Keratinocyte (primary cell): Measurements from ENCODE around the gene METTL1. TPM values are rescaled to one million over a fixed set of nuclear protein-coding genes. Genes with fewer than 3 reads are reported as not detected.

Experiments used
- DNase-seq: peaks from one replicate; pipeline ENCODE4 v3.0.0-alpha.2; 2011; ENCODE audit warnings: low read depth, missing footprints, low spot score
- FAIRE-seq: peaks from 2 replicates; lab custom pipeline; 2011; peaks lifted over from hg19 to GRCh38; lab: Jason Lieb, UNC
- H2AFZ ChIP-seq: 2 replicates; pipeline ENCODE4 v1.6.0; 2012; ENCODE audit warnings: low read length, control low read depth, inconsistent platforms; ENCODE audit not compliant: control insufficient read depth
- H3K27ac ChIP-seq: 2 replicates; pipeline ENCODE4 v1.5.1; 2011; ENCODE audit warnings: low read length; ENCODE audit not compliant: control insufficient read depth, insufficient read depth
- H3K27me3 ChIP-seq: 3 replicates; pipeline ENCODE4 v1.6.0; 2011; ENCODE audit warnings: low read length; ENCODE audit not compliant: control insufficient read depth, insufficient read depth; ENCODE audit errors: extremely low read depth
- H3K36me3 ChIP-seq, 2 experiments: 2 replicates in 1 of 2; 3 replicates in 1 of 2; pipeline ENCODE4 v1.5.1; 2011; ENCODE audit warnings: low read length in 2 of 2, mild to moderate bottlenecking in 1 of 2; ENCODE audit not compliant: control insufficient read depth in 2 of 2, insufficient read depth in 2 of 2; ENCODE audit errors: extremely low read depth in 1 of 2
- H3K4me1 ChIP-seq: 3 replicates; pipeline ENCODE4 v1.5.1; 2011; ENCODE audit warnings: low read length; ENCODE audit not compliant: control insufficient read depth, insufficient read depth; ENCODE audit errors: extremely low read depth
- H3K4me2 ChIP-seq: 3 replicates; pipeline ENCODE4 v1.6.0; 2011; ENCODE audit warnings: low read depth, low read length; ENCODE audit not compliant: control insufficient read depth, insufficient read depth; ENCODE audit errors: extremely low read depth
- H3K4me3 ChIP-seq, 3 experiments: fragments of 200-600 bp in 1 of 3; sonication (generic) in 1 of 3; 2 replicates in 2 of 3; 3 replicates in 1 of 3; pipeline ENCODE4 v1.5.1; 2011 to 2016; ENCODE audit warnings: low read length in 3 of 3, mild to moderate bottlenecking in 3 of 3, control low read depth in 2 of 3, inconsistent platforms in 1 of 3, low read depth in 1 of 3, mixed read lengths in 1 of 3, mixed run types in 1 of 3, moderate library complexity in 1 of 3; ENCODE audit not compliant: control insufficient read depth in 2 of 3, insufficient read depth in 2 of 3; ENCODE audit errors: extremely low read depth in 1 of 3
- H3K79me2 ChIP-seq: 2 replicates; pipeline ENCODE4 v1.6.0; 2012; ENCODE audit warnings: low read length; ENCODE audit not compliant: control insufficient read depth, insufficient read depth
- H3K9ac ChIP-seq: 3 replicates; pipeline ENCODE4 v1.6.0; 2011; ENCODE audit warnings: low read length; ENCODE audit not compliant: control insufficient read depth, insufficient read depth; ENCODE audit errors: extremely low read depth
- H3K9me1 ChIP-seq: 3 replicates; pipeline ENCODE4 v1.6.0; 2011; ENCODE audit warnings: low read length; ENCODE audit not compliant: control insufficient read depth, insufficient read depth; ENCODE audit errors: extremely low read depth
- H3K9me3 ChIP-seq: 2 replicates; pipeline ENCODE4 v1.5.1; 2012; ENCODE audit warnings: low read depth, low read length; ENCODE audit not compliant: control insufficient read depth
- H4K20me1 ChIP-seq: 3 replicates; pipeline ENCODE4 v1.6.0; 2011; ENCODE audit warnings: low read length; ENCODE audit not compliant: control insufficient read depth, insufficient read depth; ENCODE audit errors: extremely low read depth
- CTCF ChIP-seq, 3 experiments: IDR thresholded peaks in 1 of 3; conservative IDR thresholded peaks in 1 of 3; optimal IDR thresholded peaks in 1 of 3; 2 replicates in 2 of 3; 3 replicates in 1 of 3; pipeline versions ENCODE3 to v1.5.1; 2011; ENCODE audit warnings: low read length in 3 of 3, mild to moderate bottlenecking in 3 of 3, moderate library complexity in 2 of 3, control low read depth in 1 of 3, inconsistent platforms in 1 of 3; ENCODE audit not compliant: insufficient read depth in 2 of 3; ENCODE audit errors: extremely low read depth in 1 of 3
- EZH2 ChIP-seq: IDR thresholded peaks from one replicate; pipeline ENCODE4 v1.6.1; 2012; ENCODE audit warnings: inconsistent platforms, mild to moderate bottlenecking, low read length, moderate library complexity
- dilution Hi-C: fragments of 300-500 bp; cut with MboI; formaldehyde crosslinking; loops from one replicate; pipeline ENCODE4 v1.7.0; 2020; ENCODE audit warnings: low sequenced_read_pairs; ENCODE audit not compliant: extremely low pct_ligation_motif_present
- polyA plus RNA-seq, 5 experiments: library from polyadenylated mRNA; depleted of rRNA in 3 of 5; stranded (reverse) in 3 of 5; stranded (forward) in 1 of 5; unstranded in 1 of 5; fragments of >200 nt; gene quantifications; 1 replicate in 1 of 5; 2 replicates in 3 of 5; 3 replicates in 1 of 5; pipeline versions ENCODE4 v1.2.1 to v1.2.3, GENCODE V29; 2011 to 2012; ENCODE audit warnings: missing spikeins in 2 of 5, low read depth in 1 of 5, low replicate concordance in 1 of 5

The METTL1 gene
- polyA plus RNA-seq, 1 donor (not counting 4 experiments of a cell fraction or from before 2014, with no cell fraction given) = 24.5 TPM

DNA sequence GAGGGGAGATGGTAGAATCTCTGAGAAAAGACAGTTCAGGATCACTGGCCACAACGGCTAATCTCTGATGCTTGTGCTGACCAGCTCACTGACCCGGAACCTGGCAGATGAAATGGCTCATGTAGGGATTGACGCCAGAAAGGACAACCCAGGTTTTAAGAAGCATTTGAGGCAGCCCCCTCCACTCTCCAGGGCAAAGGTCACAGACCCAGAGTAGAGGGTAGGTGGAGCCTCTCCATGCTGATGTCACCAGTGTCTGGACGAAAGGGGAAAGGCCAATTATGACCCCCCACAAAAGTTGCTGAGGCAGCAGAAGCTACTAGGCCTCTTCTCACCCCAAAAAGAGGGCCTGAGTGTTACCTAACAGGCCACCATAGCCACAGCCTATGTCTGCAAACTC is 1.2 kb downstream of the METTL1 start:
- Histone ChIP-seq H3K79me2 (peaks cover 58% of the 10 kb centered on the region), H3K9me3 (no peaks in the 10 kb centered on the region), H2AFZ (no peak overlapping the region), H3K4me1 (peaks cover 23% of the 10 kb centered on the region), H3K36me3 (peaks cover 12 to 20% of the 10 kb centered on the region in 2 experiments), H3K9me1 (no peaks in the 10 kb centered on the region), H3K4me2 (peak overlapping the region; percentile 98), H3K27ac (peak overlapping the region; percentile 32), H3K9ac (peak overlapping the region; percentile 98), H4K20me1 (no peaks in the 10 kb centered on the region), H3K4me3 (no peak overlapping the region), H3K27me3 (no peaks in the 10 kb centered on the region)
- no peak for DNase-seq
- no peak for FAIRE-seq
- TF ChIP-seq CTCF (optimal IDR thresholded peaks at IDR 0.05 in 1 of 3, IDR thresholded peaks at IDR 0.05 in 1 of 3, conservative IDR thresholded peaks at IDR 0.05 in 1 of 3; ENCODE audit: extremely low read depth in 1 of 3, insufficient read depth in 2 of 3, low read length in 3 of 3) = no peak
- no peak for TF ChIP-seq EZH2
- dilution Hi-C loops = no loop called here

- Histone ChIP-seq H4K20me1 (no peaks in the 10 kb centered on the region), H3K27me3 (no peaks in the 10 kb centered on the region), H3K4me2 (no peak overlapping the region), H2AFZ (no peak overlapping the region), H3K4me3 (no peak overlapping the region), H3K9me1 (no peaks in the 10 kb centered on the region), H3K9ac (no peak overlapping the region), H3K27ac (no peak overlapping the region), H3K79me2 (peaks cover 69% of the 10 kb centered on the region), H3K4me1 (peaks cover 23% of the 10 kb centered on the region), H3K36me3 (peaks cover 9 to 18% of the 10 kb centered on the region in 2 experiments), H3K9me3 (no peaks in the 10 kb centered on the region)
- TF ChIP-seq CTCF (optimal IDR thresholded peaks at IDR 0.05 in 1 of 3, IDR thresholded peaks at IDR 0.05 in 1 of 3, conservative IDR thresholded peaks at IDR 0.05 in 1 of 3; ENCODE audit: extremely low read depth in 1 of 3, insufficient read depth in 2 of 3, low read length in 3 of 3) (no peak), EZH2 (no peak)
- dilution Hi-C loops = no loop called here
- FAIRE-seq = no peak
- no peak for DNase-seq
Observed at GRCh38 chr12:57769594-57769993, 2.3 kb downstream of the METTL1 start.
